ENCODE measurements around the gene HOXD10. TPM values are rescaled to one million over a fixed set of nuclear protein-coding genes. Genes with fewer than 3 reads are reported as not detected.
A peak's percentile ranks its signal among the peaks of the same experiment; 100 is the strongest.

Gene HOXD10
- total RNA-seq, 4 donors from 2014 or later = 0.31 to 0.67 (median 0.52) TPM; not detected in 1

- ATAC-seq = no peak
- no peak for TF ChIP-seq CTCF (IDR thresholded peaks at IDR 0.05)
- TF ChIP-seq EP300 (IDR thresholded peaks at IDR 0.05) = no peak
- TF ChIP-seq POLR2A (IDR thresholded peaks at IDR 0.05) = no peak
- TF ChIP-seq POLR2AphosphoS5 (IDR thresholded peaks at IDR 0.05) = no peak
- Histone ChIP-seq H3K4me1 (peaks cover 0 to 58% (median 17%) of the 10 kb centered on the region in 3 donors), H3K36me3 (no peaks in the 10 kb centered on the region), H3K9me3 (peaks cover 0 to 5% (median 0%) of the 10 kb centered on the region in 3 donors), H3K27me3 (peaks cover 100% of the 10 kb centered on the region), H3K4me3 (no peak overlapping the region), H3K27ac (no peak overlapping the region)
- WGBS, 2 donors (ENCODE audit: low coverage in 1 of 2) = 0 to 25% methylated on average over 2 to 6 of the region's 29 CpGs
These were observed 46.5 kb downstream of the HOXD10 start for GRCh38 chr2:176162911-176163671.

GRCh38 chr2:176163672-176164056 is 47.1 kb downstream of the HOXD10 start:
- no peak for TF ChIP-seq POLR2AphosphoS5 (IDR thresholded peaks at IDR 0.05)
- TF ChIP-seq POLR2A (IDR thresholded peaks at IDR 0.05) = no peak
- TF ChIP-seq EP300 (IDR thresholded peaks at IDR 0.05) = no peak
- Histone ChIP-seq H3K27ac (no peak overlapping the region), H3K4me1 (peaks cover 0 to 52% (median 17%) of the 10 kb centered on the region in 3 donors), H3K9me3 (peaks cover 0 to 5% (median 0%) of the 10 kb centered on the region in 3 donors), H3K4me3 (no peak overlapping the region), H3K36me3 (no peaks in the 10 kb centered on the region), H3K27me3 (peaks cover 100% of the 10 kb centered on the region)
- 5 to 12% methylated on average over 3 to 7 of the region's 12 CpGs for WGBS, 2 donors (ENCODE audit: low coverage in 1 of 2)
- no peak for ATAC-seq

GRCh38 chr2:176164201-176164600 is 47.6 kb downstream of the HOXD10 start:
- Histone ChIP-seq H3K27ac (no peak overlapping the region), H3K36me3 (no peaks in the 10 kb centered on the region), H3K27me3 (peaks cover 100% of the 10 kb centered on the region), H3K4me1 (peaks cover 0 to 46% (median 16%) of the 10 kb centered on the region in 3 donors), H3K4me3 (no peak overlapping the region), H3K9me3 (peaks cover 0 to 5% (median 0%) of the 10 kb centered on the region in 3 donors)
- ATAC-seq = no peak
- 23% methylated on average over 13 of the region's 13 CpGs; no CpG with 5 or more reads in 1 of the 2 donors for WGBS, 2 donors (ENCODE audit: low coverage in 1 of 2)
- TF ChIP-seq POLR2AphosphoS5 (IDR thresholded peaks at IDR 0.05) (no peak), EP300 (IDR thresholded peaks at IDR 0.05) (no peak), POLR2A (IDR thresholded peaks at IDR 0.05) (no peak), CTCF (IDR thresholded peaks at IDR 0.05) (no peak)

GRCh38 chr2:176164611-176165369 is 48.2 kb downstream of the HOXD10 start:
- peak overlapping the region in 1 of 2 donors; percentile 0 for H3K4me3 ChIP-seq
- ATAC-seq = no peak
- TF ChIP-seq EP300 (IDR thresholded peaks at IDR 0.05) = no peak
- no peak for TF ChIP-seq POLR2A (IDR thresholded peaks at IDR 0.05)
- no peak for TF ChIP-seq CTCF (IDR thresholded peaks at IDR 0.05)
- TF ChIP-seq POLR2AphosphoS5 (IDR thresholded peaks at IDR 0.05) = no peak
- H3K4me1 ChIP-seq = peaks cover 0 to 41% (median 11%) of the 10 kb centered on the region in 3 donors
- H3K36me3 ChIP-seq = no peaks in the 10 kb centered on the region
- no peak overlapping the region for H3K27ac ChIP-seq
- peaks cover 0 to 5% (median 0%) of the 10 kb centered on the region in 3 donors for H3K9me3 ChIP-seq
- 15 to 25% methylated on average over 17 to 19 of the region's 52 CpGs for WGBS, 2 donors (ENCODE audit: low coverage in 1 of 2)
- H3K27me3 ChIP-seq = peaks cover 100% of the 10 kb centered on the region

GRCh38 chr2:176165370-176166050 is 48.9 kb downstream of the HOXD10 start:
- no peak for ATAC-seq
- WGBS, 2 donors (ENCODE audit: low coverage in 1 of 2) = 5 to 22% methylated on average over 7 to 8 of the region's 26 CpGs
- Histone ChIP-seq H3K36me3 (no peaks in the 10 kb centered on the region), H3K9me3 (peaks cover 0 to 5% (median 0%) of the 10 kb centered on the region in 3 donors), H3K4me1 (peaks cover 0 to 33% (median 4%) of the 10 kb centered on the region in 3 donors), H3K27ac (no peak overlapping the region), H3K27me3 (peaks cover 100% of the 10 kb centered on the region), H3K4me3 (no peak overlapping the region)
- no peak for TF ChIP-seq CTCF (IDR thresholded peaks at IDR 0.05)
- no peak for TF ChIP-seq EP300 (IDR thresholded peaks at IDR 0.05)
- no peak for TF ChIP-seq POLR2AphosphoS5 (IDR thresholded peaks at IDR 0.05)
- TF ChIP-seq POLR2A (IDR thresholded peaks at IDR 0.05) = no peak

All from gastroesophageal sphincter (tissue), 4 donors.